Fibroblast of gingiva (primary cell): ENCODE measurements around the gene UBAP1.
A peak's percentile ranks its signal among the peaks of the same experiment; 100 is the strongest.
"Not testable (repeated sequence)": the region's sequence is repeated elsewhere in the genome, so short reads cannot be mapped to it uniquely, and the experiment has no call there.

Experiments
- DNase-seq: peaks from one replicate; pipeline ENCODE4 v3.0.0-alpha.2; 2011; ENCODE audit warnings: low read depth

UBAP1 gene

GRCh38 chr9:34179213-34180136, 632 bp downstream of the UBAP1 start:
- peak; percentile 88 for DNase-seq

GRCh38 chr9:34185778-34186551, 7.1 kb downstream of the UBAP1 start:
- DNase-seq = peak; percentile 92

GRCh38 chr9:34187891-34188240, 9.0 kb downstream of the UBAP1 start:
- DNase-seq = no peak

- peak; percentile 54 for DNase-seq
These were observed 12.4 kb downstream of the UBAP1 start for GRCh38 chr9:34190996-34191892.

- no peak for DNase-seq
These were observed 16.3 kb downstream of the UBAP1 start for GRCh38 chr9:34195143-34195542.

- DNase-seq = not testable (repeated sequence)
These were observed 18.4 kb downstream of the UBAP1 start for GRCh38 chr9:34197286-34197685.

- DNase-seq = no peak
These were observed 19.2 kb downstream of the UBAP1 start for GRCh38 chr9:34197756-34198711.

- no peak for DNase-seq
These were observed 21.2 kb downstream of the UBAP1 start for GRCh38 chr9:34200092-34200491.

- no peak for DNase-seq
These were observed 24.6 kb downstream of the UBAP1 start for GRCh38 chr9:34203275-34203991.

GRCh38 chr9:34203992-34204635, 25.3 kb downstream of the UBAP1 start:
- no peak for DNase-seq

GRCh38 chr9:34205102-34205501, 26.3 kb downstream of the UBAP1 start:
- no peak for DNase-seq

- DNase-seq = no peak
These were observed 27.7 kb downstream of the UBAP1 start for GRCh38 chr9:34206561-34206960.

- no peak for DNase-seq
These were observed 32.6 kb downstream of the UBAP1 start for GRCh38 chr9:34211395-34211794.

GRCh38 chr9:34214354-34215000, 35.6 kb downstream of the UBAP1 start:
- DNase-seq = not testable (repeated sequence)

GRCh38 chr9:34216325-34216724, 37.5 kb downstream of the UBAP1 start:
- DNase-seq = no peak

GRCh38 chr9:34217015-34217414, 38.2 kb downstream of the UBAP1 start:
- not testable (repeated sequence) for DNase-seq

GRCh38 chr9:34218446-34218845, 39.6 kb downstream of the UBAP1 start:
- no peak for DNase-seq

- no peak for DNase-seq
These were observed 40.6 kb downstream of the UBAP1 start for GRCh38 chr9:34219421-34219820.

- DNase-seq = no peak
These were observed 41.4 kb downstream of the UBAP1 start for GRCh38 chr9:34220218-34220617.
